Ecto neural progenitor cell (in vitro differentiated cells): ENCODE measurements around the gene UBE3B.
"Not testable (repeated sequence)": the region's sequence is repeated elsewhere in the genome, so short reads cannot be mapped to it uniquely, and the experiment has no call there.

Source experiments
- DNase-seq: peaks from one replicate; pipeline ENCODE4 v3.0.0-alpha.2; 2018; ENCODE audit warnings: low spot score

UBE3B gene

DNA sequence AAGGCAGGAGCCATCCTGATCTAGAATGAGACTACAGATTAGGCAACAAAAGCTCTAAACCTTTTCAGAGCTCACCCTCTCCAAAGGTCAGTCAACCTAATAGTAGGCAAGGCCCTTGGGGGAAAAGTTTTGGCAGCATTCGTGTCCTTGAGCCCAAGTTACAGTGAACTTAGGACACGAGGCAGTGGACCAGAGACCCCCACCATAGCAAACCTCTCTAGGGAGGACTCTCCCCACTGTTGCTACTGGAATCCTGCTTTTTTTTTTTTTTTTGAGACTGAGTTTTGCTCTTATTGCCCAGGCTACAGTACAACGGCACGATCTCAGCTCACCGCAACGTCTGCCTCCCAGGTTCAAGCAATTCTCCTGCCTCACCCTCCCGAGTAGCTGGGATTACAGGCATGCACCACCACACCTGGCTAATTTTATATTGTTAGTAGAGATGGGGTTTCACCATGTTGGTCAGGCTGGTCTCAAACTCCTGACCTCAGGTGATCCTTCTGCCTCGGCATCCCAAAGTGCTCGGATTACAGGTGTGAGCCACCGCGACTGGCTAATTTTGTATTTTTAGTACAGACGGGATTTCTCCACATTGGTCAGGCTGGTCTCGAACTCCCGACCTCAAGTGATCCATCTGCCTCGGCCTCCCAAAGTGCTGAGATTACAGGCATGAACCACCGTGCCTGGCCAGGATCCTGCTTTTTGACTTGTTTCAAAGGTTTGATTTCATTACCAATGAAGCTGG, 3.7 kb upstream of the UBE3B start:
- DNase-seq: not testable (repeated sequence)

DNA sequence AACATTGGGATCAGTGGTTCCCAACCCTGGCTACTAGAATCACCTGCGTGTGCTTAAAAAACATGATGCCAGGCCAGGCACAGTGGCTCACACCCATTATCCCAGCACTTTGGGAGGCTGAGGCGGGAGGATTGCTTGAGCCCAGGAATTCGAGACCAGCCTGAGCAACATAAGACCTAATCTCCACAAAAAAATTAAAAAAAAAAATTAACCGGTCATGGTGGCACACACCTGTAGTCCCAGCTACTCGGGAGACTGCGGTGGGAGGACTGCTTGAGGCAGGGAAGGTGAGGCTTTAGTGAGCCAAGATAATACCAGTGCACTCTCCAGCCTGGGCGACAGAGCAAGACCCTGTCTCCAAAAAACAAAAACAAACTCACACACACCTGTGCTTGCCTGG, 2.3 kb upstream of the UBE3B start:
- no peak for DNase-seq

DNA sequence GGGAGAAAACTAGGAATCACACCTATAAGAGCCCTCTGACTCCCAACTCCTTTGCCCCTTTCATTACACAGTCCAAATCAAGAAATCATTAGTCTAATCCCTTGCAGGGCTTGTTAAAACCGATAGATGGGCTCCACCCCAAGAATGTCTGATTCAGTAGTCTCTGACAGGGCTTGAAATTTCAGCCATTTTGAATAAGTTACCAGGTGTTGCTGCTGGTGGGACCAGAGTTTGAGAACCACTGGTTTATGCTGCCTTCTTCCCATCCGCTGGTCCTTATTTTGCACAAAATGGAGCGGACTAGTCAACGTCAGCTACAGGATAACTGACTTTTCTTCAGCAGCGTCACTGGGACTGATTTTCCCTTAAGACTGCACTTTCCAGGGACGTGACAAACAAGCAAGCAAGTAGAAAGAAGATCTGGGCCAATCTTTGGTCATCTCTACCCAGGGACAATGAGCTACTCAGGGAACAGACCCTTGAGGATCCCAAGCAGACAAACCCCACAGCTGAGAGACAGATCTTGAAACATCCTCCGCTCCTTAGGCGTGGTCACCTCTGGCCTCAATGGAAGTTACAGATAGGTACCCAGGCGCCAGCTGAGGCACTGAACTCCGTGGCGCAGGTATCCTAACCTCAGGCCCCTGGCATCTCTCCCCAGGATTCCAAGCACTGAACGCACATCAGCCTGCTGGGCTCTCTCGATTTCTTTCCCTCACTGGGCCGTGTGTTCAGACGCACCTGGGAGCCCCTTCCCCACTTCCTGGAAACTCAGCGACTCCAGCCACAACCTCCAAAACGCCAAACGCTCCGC, 1.2 kb upstream of the UBE3B start:
- peak; percentile 58 for DNase-seq

DNA sequence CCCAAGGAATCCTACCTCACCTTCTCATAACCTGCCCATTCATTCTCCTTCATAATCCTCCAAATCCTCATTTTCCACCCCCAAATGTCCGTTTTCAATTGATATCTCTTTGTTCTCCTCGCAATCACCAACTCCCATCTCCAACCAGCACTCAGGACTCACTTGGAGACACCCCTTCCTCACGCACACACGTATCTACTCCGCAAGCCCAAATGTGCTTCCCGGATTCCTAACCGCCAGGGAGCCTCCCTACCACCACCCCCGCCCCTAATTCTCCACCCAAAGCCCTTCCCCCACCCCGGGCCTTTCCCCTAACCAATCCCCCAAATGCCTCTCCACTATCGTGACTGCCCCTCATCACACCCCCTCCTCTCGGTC, 638 bp upstream of the UBE3B start:
- DNase-seq: no peak

DNA sequence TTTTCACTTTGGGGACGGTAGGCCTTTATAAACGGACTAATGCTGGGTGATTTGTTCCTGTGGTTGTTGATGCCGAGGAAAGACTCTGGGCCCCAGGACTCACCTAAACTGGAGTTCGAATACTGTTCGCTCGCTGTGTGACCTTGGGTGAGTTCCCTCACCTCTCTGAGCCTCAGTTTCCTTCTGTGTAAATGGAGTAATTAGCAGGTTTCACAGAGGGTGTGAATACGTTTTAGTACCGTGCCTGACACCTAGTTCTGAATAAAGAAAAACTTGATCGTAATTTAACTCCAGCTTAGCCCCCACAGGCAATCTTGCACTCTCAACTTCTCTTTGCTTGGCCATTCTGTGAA, 505 bp downstream of the UBE3B start:
- no peak for DNase-seq

DNA sequence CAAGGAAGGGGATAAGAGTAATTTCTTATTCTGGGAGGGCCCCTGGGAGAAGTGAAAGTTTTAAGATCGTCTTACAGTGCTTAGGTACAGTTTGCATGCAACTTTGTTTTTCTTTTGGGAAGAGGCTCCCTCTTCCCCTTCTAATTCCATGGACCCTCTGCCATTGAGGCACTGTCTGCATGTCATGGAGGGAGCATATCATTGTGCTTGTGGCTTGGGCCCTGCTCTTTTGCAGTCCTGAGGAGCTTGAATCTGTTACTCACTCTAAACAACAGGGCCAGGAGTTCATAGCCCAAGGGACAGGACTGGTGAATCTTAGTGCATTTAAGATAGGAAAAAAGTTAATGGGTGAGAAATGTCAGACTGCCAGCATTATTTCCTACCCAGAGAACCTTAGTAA, 2.3 kb downstream of the UBE3B start:
- no peak for DNase-seq

DNA sequence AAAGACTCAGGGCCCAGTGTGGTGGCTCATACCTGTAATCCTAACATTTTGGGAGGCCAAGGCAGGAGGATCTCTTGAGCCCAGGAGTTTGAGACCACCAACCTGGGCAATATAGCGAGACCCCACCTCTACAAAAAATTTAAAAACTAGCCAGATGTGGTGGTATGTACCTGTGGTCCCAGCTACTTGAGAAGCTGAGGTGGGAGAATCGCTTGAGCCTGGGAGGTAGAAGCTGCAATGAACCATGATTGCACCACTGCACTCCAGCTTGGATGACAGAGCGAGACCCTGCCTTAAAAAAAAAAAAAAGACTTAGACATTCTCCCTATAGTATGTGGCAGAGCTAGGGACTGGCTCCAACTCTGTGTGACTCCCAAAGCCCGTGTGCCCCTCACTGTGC, 2.9 kb downstream of the UBE3B start:
- no peak for DNase-seq

DNA sequence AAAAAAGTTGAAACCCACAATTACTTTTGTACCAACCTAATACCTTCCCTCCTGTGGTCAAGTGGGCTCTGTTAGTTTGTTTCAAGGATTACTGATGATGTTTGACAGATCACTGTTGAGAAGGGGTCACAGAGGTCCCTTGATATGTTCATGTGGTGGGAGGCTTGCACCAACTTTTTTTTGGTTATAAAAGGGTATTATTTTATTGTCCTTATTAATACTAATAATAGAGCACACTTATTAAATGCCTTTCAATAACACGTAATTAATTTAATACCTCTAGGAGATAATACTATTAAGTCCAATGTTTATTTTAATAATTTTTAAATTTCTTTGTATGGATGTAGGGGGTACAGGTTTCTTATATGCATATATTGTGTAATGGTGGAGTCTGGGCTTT, 4.4 kb downstream of the UBE3B start:
- no peak for DNase-seq

DNA sequence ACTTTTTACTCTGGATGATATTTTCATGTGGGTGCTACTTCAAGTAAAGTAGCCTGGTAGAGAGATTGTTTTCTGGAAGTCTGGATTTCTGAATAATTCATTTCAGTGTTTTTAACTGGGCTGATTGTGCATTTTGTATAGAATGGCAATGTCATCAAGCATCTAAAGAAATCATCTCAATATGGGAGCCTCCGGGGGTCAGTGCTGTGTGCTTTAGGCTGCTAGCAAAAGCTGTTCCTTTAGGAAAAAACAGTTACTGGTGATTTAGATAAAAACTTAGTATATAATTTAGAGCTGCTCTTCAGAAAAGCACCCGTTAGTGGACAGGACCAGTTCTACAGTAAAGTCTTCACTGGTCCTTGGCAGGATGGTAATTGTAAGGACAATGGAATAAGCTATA, 5.1 kb downstream of the UBE3B start:
- DNase-seq: no peak

DNA sequence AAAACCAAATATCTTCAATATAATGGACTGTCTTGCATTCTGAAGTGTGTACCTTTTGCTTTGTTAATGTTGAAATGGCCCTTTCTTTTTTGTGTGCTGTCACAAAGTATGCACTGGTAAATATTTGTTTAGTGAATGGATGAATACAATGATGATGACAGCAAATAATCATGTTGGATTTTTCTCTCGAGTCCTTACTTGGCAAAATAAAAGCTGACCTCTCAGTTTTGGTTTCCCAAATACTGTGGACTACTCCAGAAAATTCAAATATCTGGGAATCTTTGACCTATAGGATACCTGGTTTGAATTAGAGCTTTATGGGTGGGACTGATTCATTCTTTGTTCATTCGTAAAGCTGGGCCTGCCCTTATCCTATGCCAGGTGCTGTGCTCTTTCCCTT, 5.5 kb downstream of the UBE3B start:
- no peak for DNase-seq

DNA sequence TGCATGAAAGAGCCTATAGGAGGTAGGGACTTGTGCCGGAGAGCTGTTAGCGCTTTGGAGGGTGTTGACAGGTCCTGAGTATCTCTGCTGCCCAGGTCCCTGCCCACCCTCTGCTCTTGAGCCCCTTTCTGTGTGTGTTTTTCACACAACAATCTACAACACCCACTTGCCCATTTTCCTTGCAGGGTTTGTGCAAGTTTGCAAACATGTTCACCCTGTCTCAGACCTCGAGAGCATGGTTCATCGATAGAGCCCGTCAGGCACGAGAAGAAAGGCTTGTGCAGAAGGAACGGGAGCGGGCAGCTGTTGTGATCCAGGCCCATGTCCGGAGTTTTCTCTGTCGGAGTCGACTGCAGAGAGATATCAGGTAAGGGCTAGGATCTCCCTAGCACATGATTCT, 5.9 kb downstream of the UBE3B start:
- no peak for DNase-seq

DNA sequence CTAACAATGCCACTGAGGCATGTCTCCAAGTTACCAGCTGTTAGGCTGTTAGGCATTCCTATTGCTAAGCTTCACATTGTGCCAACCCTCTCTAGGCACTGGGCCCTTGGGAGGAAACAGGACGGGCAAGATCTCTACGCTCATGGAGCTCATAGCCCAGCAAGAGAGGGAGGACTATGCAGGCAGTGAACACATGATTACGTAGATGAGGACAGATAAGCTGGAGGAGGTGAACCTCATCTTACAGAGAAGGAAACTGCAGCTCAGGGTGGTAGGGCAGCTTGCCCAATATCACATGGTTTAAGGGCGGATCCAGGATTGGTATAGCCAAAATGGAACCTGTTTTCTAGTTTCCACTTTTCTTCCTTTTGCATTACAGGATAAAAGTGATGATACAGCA, 7.8 kb downstream of the UBE3B start:
- DNase-seq: no peak

DNA sequence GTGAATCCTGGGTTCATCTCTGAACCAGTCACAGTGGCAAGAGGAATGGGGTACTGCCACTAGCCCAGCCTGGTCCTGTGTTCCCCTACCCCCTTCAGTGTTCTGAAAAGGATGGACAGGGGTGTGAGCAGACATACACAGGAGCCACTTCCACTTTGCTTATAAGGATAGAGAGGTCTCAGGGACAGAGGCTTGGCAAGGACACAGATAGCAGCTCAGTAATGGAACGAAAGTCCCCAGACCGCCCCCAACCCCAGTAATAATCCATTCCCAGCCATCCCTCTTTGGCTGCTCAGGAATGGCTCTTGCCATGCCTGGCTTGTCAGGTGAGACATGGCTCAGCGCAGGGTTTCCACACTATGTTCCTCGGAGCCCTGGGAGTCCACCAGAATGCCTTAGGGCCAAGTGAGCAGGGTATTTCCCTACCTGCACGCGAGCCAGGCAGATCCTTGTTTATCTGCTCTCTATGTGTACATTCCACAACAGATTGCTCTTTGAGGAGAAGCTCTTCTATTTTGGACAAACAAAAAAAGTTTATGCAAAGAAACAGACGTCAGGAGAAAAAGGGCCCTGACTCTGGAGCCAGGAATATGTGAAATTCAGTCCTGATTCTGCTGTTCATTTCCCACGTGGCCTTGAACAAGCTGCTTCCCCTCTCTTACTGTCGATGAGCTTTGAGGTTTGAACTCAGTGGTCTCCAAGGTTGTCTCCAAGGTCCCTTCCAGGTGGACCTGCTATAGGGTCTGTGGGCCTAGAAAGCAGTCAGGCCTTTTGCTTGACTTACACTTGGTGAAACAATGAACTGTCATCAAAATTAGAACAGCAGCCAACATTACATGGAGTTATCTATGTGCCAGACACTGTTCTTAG, 10.0 kb downstream of the UBE3B start:
- no peak for DNase-seq

DNA sequence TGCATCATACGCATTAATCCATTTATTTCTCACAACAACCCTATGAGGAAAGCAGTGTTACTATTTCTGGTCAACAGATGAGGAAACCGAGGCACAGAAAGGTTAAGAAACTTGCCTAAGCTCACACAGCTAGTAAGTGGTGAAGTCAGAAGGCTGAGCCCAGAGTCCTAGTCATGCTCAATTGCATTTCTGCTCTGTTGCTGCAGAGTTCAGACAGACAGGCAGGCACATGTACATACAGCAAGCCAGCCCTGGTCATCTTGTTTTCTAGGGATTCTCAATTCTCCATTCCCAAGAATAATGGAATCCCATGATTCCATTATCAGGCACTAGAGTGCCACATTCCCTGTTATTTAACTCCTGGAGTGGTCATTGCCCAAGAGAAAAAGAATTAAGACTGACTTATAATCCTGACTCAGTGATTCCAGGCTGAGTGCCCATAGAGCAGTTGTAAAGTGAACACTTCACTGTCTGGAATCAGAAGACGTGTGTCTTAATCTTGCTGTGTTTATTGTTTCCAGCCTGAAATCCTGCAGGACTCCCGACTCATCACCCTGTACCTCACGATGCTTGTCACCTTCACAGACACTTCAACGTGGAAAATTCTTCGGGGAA, 10.7 kb downstream of the UBE3B start:
- no peak for DNase-seq

DNA sequence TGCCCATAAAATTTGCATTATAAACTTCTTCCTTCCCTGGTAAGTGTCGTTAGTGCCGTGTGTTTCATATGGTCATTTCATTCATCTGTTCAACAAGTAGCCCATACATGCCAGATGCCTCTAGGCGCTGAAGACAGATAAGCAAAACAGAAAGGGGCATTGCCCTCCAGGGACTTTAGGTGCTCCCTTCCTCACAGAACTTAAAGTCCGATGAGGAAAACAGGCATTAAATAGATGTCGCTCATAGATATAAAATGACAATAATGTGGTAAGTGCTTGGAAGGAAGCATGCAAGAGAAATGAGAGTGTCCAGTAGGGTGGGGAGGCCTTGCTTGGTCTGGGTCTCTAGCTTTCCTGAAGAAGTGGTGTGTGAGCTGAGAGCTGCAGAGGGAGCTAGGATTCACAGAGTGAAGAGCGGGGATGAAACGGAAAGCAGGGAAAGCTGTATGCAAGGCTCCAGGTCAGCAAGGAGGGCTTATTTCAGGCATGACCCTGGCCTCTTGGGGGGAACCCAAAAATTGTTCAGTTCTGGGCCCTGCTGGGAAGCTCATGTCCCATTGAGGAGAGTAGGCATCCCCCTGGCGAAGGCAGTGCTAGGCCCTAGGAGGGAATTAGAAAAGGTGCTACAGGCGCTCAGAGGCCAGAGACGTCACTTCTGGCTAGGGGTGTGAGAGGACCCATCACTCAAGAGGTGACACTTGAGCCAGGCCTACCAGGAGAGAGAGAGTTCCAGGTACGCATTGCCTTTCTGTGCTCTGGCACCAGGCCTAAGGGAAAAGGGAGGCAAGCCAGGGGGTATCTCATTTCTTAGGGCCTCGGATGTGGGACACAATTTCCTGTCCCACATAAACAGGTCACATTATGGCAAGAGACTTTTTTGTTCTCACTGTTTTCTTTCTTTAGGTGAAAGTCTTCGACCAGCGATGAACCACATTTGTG, 11.9 kb downstream of the UBE3B start:
- no peak for DNase-seq

DNA sequence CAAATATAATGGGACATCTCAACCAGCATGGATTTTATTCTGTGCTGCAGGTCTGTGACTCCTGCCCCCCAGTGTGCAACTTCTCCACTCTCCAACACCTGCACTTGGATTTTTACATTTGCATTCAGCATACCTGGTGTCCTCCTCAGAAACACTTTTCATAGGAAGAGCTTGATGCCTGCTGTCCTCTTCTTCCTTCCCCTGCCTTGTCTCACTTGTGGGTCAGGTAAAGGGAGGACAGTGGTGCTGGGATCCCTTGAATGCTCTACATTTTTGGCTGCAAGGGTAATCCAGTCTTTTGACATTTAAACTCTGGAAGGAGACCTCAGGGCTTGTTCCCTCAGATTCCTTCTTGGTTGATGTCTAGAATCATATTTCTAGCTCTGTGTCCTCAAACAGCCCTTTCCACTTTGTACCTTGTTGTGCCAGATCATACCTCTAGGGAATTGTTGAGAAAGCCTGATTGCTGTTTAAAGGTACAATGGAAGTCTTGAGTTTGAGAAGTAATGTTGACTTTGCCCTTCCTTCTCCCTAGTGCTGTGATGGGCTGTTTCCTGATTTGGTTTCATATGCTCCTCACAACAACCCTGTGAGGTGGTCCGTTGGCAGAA, 12.6 kb downstream of the UBE3B start:
- DNase-seq: no peak

DNA sequence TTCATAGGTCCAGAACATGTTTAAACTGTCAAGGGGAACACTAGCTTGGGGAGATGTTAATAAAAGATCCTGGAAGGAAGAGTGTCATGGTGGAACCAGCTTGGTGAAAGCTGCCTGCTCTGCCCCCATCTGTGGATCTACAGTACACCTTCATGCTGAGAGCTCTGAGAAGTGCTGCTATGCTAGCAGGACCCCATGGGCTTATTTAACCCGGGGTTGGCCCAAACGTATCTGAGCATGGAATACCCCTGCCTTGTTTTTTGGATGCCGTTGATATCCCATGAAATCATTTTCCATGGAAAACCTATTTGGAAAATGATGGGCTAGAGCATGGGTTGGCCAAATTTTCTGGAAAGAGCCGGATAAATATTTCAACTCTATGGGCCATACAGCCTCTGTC, 14.2 kb downstream of the UBE3B start:
- no peak for DNase-seq

DNA sequence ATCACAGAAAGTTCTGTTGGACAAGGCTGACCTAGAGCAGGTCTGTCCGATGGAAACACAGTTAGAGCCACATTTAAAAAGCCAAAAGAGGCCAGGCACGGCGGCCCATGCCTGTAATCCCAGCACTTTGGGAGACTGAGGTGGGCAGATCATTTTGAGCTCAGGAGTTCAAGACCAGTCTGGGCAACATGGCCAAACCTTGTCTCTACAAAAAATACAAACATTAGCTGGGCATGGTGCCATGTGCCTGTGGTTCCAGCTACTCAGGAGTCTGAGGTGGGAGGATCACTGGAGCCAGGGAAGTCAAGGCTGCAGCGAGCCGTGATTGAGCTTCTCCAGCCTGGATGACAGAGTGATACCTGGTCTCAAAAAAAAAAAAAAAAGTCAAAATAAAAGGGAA, 14.9 kb downstream of the UBE3B start:
- DNase-seq: no peak

DNA sequence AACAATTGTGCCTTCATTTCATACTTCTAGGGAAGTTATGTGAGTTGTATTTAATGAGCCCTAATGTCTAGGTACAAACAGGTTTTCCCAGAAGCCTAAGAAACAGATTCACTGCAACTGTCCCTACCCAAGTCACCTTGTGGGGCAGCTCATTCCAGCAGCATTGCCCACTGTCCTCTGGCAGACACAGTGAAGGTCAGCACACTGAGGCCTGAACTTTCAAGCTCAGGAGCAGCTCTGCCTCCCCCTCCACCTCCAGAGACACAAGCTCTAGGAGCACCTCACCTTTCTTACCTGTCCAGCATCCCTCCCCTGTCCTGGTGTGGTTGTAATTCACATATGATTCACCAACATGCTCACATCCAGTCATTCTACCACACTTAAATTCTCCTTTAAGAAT, 15.7 kb downstream of the UBE3B start:
- DNase-seq: no peak

DNA sequence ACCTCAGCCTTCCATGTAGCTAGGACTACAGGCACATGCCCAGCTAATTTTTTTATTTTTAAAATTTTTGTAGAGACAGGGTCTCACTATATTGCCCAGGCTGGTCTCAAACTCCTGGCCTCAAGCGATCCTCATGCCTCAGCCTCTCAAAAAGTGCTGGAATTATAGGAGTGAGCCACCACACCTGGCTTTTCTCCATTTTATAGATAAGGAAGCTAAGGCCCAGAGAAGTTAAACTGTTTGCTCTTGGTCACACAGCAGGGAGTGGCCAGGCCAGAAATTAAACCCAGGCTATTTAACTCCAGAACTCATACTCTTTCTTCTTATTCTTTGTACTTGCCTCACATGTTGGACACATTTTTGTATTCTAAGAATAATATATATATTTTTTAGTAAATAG, 16.5 kb downstream of the UBE3B start:
- DNase-seq: no peak

DNA sequence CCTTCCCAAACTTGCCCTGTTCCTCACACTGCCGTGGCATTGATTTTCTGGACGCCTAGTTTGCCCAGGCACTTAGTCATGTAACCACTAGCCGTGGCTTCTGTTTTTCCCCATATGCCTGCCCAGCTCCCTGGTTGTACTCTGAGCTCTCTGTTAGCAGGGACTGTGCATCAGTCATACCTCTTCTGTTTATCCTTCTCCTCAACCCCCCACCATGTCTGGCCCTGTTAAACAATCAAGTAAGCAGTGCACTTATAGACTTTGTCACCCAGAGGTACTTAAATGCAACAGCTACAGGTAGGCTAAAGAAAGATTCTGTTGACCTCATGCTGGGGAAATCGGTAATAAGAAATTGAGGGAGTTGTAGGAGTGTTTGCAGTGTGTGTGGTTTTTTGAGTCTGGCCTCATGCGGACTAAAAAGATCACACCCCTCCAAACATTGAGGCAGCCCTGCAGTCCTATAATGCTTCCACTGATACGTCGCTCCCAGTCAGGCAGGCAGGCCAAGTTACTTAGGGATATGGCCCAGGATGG, 17.0 kb downstream of the UBE3B start:
- DNase-seq: no peak
